DMS53 (cell line): ENCODE measurements around the gene CST7.

Source experiments
- DNase-seq: peaks from one replicate; lab custom pipeline; 2025; lab: John Stamatoyannopoulos, UW

CST7 gene

GRCh38 chr20:24964506-24964840 is 15.4 kb downstream of the CST7 start:
- no peak for DNase-seq

- DNase-seq: no peak
Observed at GRCh38 chr20:24965065-24965919, 16.2 kb downstream of the CST7 start.

GRCh38 chr20:24966317-24967012 is 17.4 kb downstream of the CST7 start:
- no peak for DNase-seq

GRCh38 chr20:24968278-24968800 is 19.3 kb downstream of the CST7 start:
- peak; percentile 75 for DNase-seq

- DNase-seq: no peak
Observed at GRCh38 chr20:24969186-24970029, 20.3 kb downstream of the CST7 start.

- DNase-seq: no peak
Observed at GRCh38 chr20:24970030-24970553, 21.0 kb downstream of the CST7 start.

GRCh38 chr20:24970754-24971153 is 21.7 kb downstream of the CST7 start:
- no peak for DNase-seq

GRCh38 chr20:24971376-24972101 is 22.5 kb downstream of the CST7 start:
- DNase-seq: no peak

GRCh38 chr20:24972341-24972740 is 23.3 kb downstream of the CST7 start:
- DNase-seq: no peak

- no peak for DNase-seq
Observed at GRCh38 chr20:24977336-24977735, 28.3 kb downstream of the CST7 start.

GRCh38 chr20:24977797-24978196 is 28.7 kb downstream of the CST7 start:
- DNase-seq: no peak

GRCh38 chr20:24978513-24978912 is 29.4 kb downstream of the CST7 start:
- no peak for DNase-seq

GRCh38 chr20:24979036-24979960 is 30.2 kb downstream of the CST7 start:
- DNase-seq: no peak

- DNase-seq: no peak
Observed at GRCh38 chr20:24980291-24981053, 31.4 kb downstream of the CST7 start.

GRCh38 chr20:24981282-24981681 is 32.2 kb downstream of the CST7 start:
- no peak for DNase-seq

GRCh38 chr20:24981790-24982189 is 32.7 kb downstream of the CST7 start:
- no peak for DNase-seq

GRCh38 chr20:24983896-24984295 is 34.8 kb downstream of the CST7 start:
- DNase-seq: no peak

GRCh38 chr20:24984961-24985640 is 36.0 kb downstream of the CST7 start:
- DNase-seq: no peak

GRCh38 chr20:24985802-24986201 is 36.7 kb downstream of the CST7 start:
- DNase-seq: no peak
